ENCODE results near the gene UBE2D2. TPM values are rescaled to one million over a fixed set of nuclear protein-coding genes. Genes with fewer than 3 reads are reported as not detected.

Gene UBE2D2
- total RNA-seq, 1 donor from 2014 or later, result 97.0 TPM

DNA sequence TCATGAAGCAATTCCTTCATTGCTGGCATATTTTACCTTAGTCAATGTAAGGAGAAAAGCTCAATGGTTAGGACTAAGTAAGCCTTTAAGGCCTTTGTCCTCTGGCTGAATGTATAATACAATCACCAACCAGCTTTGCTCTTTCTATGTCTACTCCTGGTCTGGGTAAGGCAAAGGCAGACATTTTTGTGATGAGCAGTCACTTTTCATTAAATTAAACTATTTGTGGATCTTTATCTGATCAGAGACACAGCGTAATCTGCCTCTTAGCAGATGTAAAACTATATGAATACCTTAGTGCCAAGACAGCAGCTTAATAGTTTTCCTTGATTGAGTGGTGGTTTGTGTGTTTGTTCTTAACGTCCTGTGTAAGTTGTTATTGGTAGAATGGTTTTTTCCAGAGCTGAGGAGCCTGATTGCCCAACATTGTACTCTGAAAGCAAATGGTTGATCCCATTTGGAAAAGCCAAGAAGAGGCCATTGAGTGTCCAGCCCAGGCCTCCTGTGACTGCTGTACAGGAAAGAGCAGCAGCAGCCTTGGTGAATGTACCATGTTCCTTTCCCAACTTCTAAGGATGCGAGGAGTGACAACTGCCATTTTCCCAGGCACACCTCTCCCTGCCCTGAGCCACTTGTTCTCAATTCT is 70.5 kb downstream of the UBE2D2 start:
- DNase-seq (no peak), ATAC-seq (no peak)
- TF ChIP-seq, protein P1, sequence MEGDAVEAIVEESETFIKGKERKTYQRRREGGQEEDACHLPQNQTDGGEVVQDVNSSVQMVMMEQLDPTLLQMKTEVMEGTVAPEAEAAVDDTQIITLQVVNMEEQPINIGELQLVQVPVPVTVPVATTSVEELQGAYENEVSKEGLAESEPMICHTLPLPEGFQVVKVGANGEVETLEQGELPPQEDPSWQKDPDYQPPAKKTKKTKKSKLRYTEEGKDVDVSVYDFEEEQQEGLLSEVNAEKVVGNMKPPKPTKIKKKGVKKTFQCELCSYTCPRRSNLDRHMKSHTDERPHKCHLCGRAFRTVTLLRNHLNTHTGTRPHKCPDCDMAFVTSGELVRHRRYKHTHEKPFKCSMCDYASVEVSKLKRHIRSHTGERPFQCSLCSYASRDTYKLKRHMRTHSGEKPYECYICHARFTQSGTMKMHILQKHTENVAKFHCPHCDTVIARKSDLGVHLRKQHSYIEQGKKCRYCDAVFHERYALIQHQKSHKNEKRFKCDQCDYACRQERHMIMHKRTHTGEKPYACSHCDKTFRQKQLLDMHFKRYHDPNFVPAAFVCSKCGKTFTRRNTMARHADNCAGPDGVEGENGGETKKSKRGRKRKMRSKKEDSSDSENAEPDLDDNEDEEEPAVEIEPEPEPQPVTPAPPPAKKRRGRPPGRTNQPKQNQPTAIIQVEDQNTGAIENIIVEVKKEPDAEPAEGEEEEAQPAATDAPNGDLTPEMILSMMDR (IDR thresholded peaks at IDR 0.05), result no peak
- Histone ChIP-seq H3K9me3 (no peaks in the 10 kb centered on the region), H3K4me3 (no peak overlapping the region), H3K36me3 (peaks cover 40% of the 10 kb centered on the region), H3K4me1 (peaks cover 20% of the 10 kb centered on the region), H3K27ac (no peak overlapping the region), H3K27me3 (ENCODE audit: low read depth) (no peaks in the 10 kb centered on the region)
- intact Hi-C loops (cut with DNase I), result loop anchor here (10.0 kb wide), 2 partner anchors 63 to 133 kb away; no protein-coding TSS in a partner anchor

DNA sequence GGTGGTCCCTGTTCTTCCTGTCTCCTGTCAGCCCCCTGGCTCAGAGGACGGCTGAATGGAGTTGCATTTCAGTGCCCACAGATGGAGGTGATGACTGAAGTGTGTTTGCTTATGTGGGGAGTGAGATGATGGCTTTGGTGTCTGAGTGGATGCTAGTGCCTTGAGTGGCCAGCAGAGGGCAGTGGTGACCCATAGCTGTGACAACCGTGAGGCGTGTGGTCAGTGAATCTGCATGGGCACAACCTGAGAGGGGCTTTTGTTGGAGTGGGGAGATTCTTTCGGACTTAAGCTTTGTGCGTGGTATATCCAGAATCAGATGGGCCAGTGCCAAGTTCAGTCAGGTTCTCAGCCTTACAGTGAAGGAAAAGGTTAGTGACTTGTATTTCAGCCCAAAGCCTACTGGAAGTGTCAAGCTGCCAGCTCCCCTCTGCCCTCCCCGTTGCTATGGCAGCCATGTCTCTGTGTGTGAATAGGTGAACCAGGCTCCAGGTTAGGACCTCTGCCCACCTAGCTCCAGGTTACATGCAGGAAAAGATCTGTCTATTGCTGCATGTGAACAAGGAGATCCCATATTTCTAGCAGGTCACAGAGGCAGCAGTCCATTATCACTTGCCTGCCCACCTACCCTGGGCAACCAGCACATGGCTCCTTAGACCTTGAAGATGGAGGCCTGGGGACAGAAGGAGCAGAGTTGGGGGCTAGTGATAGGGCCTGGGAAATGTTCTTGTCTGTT is 72.3 kb downstream of the UBE2D2 start:
- Histone ChIP-seq H3K27ac (no peak overlapping the region), H3K9me3 (no peaks in the 10 kb centered on the region), H3K4me3 (no peak overlapping the region), H3K36me3 (peaks cover 22% of the 10 kb centered on the region), H3K4me1 (peaks cover 37% of the 10 kb centered on the region), H3K27me3 (ENCODE audit: low read depth) (no peaks in the 10 kb centered on the region)
- ATAC-seq (peak; percentile 49 to 59), DNase-seq (peak; percentile 71)
- intact Hi-C loops (cut with DNase I), result loop anchor here (10.0 kb wide), 2 partner anchors 61 to 131 kb away; no protein-coding TSS in a partner anchor
- TF ChIP-seq, protein P1 (IDR thresholded peaks at IDR 0.05), result peak; percentile 96

DNA sequence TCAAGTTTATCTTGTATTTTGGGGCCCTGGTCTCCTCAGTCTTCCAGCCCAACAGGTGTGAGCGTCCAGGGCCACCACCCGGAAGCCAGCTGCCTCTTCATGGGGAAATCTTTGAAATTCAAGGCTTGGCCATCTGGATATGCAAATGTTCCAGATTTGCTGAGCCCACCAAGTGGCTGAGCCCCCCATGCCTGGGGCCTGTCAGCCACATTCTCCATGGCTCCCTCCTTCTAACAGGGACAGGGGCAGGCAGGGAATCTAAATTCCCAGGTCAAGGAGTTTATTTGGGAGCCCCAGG is 72.8 kb downstream of the UBE2D2 start:
- Histone ChIP-seq H3K4me1 (peaks cover 42% of the 10 kb centered on the region), H3K27me3 (ENCODE audit: low read depth) (no peaks in the 10 kb centered on the region), H3K9me3 (no peaks in the 10 kb centered on the region), H3K4me3 (no peak overlapping the region), H3K36me3 (peaks cover 17% of the 10 kb centered on the region), H3K27ac (no peak overlapping the region)
- intact Hi-C loops (cut with DNase I), result loop anchor here (10.0 kb wide), 2 partner anchors 61 to 131 kb away; no protein-coding TSS in a partner anchor
- DNase-seq (no peak), ATAC-seq (no peak)
- TF ChIP-seq, protein P1 (IDR thresholded peaks at IDR 0.05), result no peak

DNA sequence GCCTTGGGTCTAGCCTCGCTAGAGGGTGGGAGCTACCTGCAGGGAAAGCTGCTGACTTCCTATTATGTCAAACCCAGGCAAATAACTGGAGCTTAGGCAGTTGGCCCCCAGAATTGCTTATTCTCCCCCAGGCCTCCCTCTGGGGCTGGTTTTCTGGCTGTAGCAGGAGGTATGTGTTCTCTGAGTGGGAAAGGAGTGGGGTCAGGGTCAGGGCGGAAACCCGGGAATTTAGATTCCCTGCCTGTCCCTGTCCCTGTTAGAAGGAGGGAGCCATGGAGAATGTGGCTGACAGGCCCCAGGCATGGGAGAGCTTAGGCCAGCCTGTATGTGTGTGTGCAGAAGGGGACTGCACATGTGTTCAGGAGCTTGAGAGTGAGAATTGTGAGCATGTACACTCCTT is 73.4 kb downstream of the UBE2D2 start:
- Histone ChIP-seq H3K27ac (no peak overlapping the region), H3K9me3 (no peaks in the 10 kb centered on the region), H3K4me3 (no peak overlapping the region), H3K36me3 (peaks cover 13% of the 10 kb centered on the region), H3K4me1 (peaks cover 46% of the 10 kb centered on the region), H3K27me3 (ENCODE audit: low read depth) (no peaks in the 10 kb centered on the region)
- ATAC-seq (no peak), DNase-seq (no peak)
- intact Hi-C loops (cut with DNase I), result loop anchor here (10.0 kb wide), 2 partner anchors 60 to 130 kb away; no protein-coding TSS in a partner anchor
- TF ChIP-seq, protein P1 (IDR thresholded peaks at IDR 0.05), result no peak

DNA sequence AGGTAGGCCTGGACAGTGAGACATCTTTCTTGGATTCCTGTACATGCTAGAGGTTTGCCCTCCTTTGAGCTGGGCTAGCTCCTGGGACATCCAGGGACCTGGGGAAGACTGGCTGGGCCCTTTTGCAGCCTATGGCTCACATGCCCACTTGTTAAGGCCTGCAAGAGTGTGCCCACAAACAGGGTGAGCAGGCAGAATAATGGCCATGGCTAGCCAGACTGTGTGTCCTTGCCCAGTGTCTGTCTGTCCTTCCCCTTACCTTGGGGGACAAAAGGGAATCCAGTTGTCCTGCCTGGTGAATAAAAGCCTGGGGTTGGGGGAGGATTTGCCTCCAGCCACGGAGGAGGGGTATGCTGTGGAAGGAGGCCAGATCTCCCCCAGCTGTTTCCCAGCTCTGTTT is 74.1 kb downstream of the UBE2D2 start:
- peak overlapping the region; percentile 85 for H3K27ac ChIP-seq
- peaks cover 46% of the 10 kb centered on the region for H3K4me1 ChIP-seq
- TF ChIP-seq, protein P1 (IDR thresholded peaks at IDR 0.05), result no peak
- ATAC-seq (no peak), DNase-seq (no peak)
- no peaks in the 10 kb centered on the region for H3K9me3 ChIP-seq
- H3K27me3 ChIP-seq (ENCODE audit: low read depth), result no peaks in the 10 kb centered on the region
- no peak overlapping the region for H3K4me3 ChIP-seq
- intact Hi-C loops (cut with DNase I), result loop anchor here (10.0 kb wide), 2 partner anchors 60 to 130 kb away; no protein-coding TSS in a partner anchor
- peaks cover 7% of the 10 kb centered on the region for H3K36me3 ChIP-seq

Measured in lower lobe of right lung (tissue), 2 donors.